Measurements from ENCODE around the gene VAC14.
"Not testable (repeated sequence)": the region's sequence is repeated elsewhere in the genome, so short reads cannot be mapped to it uniquely, and the experiment has no call there.

VAC14 gene

DNA sequence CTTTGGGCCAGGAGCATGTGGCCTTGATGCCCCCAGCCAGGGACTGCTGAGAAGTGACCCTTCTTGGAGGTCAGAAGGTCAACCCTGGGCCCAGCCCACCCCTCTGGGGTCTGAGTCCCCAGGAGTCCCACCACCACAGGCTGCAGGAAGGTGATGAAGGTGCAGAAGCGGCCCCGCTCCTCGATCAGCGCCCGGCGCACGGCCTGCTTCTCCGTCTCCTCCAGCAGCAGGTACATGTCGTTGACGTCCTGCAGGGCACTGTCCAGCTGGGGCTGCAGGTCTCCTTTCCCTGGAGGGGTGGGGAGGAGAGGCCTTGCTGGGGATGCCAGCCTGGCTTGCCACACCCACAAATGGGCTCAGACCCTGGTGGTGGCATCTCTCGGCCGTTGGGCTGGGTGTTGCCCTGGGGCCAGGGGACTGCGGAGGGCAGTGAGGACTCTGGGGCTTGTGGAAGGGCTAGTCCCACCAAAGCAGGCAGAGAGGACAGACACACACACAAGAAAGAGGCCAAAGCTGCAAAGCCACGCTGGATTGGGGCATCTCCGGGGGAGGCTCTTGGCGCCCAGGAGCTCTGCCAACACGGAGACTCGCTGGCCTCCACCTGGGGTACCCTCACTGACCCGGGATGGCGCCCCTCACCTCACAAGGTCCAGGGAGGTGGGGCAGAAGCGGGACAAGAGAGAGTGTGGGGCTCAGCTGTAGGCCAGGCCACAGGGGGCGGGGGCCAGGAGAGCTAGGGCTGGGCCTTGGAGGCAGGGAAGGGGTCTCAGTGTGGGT, 122.6 kb downstream of the VAC14 start:
- TF ChIP-seq TARDBP (IDR thresholded peaks at IDR 0.05) (no peak), FOXM1 (IDR thresholded peaks at IDR 0.05; ENCODE audit: borderline replicate concordance) (no peak), HDGF (IDR thresholded peaks at IDR 0.05; ENCODE audit: borderline replicate concordance) (no peak), ELF4 (IDR thresholded peaks at IDR 0.05) (no peak), CTBP1 (IDR thresholded peaks at IDR 0.05; ENCODE audit: borderline replicate concordance) (no peak), SUZ12 (IDR thresholded peaks at IDR 0.05) (no peak), SP1 (IDR thresholded peaks at IDR 0.05) (no peak), ZNF384 (IDR thresholded peaks at IDR 0.05) (no peak), ARNT (IDR thresholded peaks at IDR 0.05) (no peak), BHLHE40 (IDR thresholded peaks at IDR 0.05; ENCODE audit: borderline replicate concordance) (no peak), FOXA1 (IDR thresholded peaks at IDR 0.05) (no peak), L3MBTL2 (conservative IDR thresholded peaks at IDR 0.05) (no peak), LEF1 (IDR thresholded peaks at IDR 0.05; ENCODE audit: borderline replicate concordance) (no peak)
- TF ChIP-seq, protein P1, sequence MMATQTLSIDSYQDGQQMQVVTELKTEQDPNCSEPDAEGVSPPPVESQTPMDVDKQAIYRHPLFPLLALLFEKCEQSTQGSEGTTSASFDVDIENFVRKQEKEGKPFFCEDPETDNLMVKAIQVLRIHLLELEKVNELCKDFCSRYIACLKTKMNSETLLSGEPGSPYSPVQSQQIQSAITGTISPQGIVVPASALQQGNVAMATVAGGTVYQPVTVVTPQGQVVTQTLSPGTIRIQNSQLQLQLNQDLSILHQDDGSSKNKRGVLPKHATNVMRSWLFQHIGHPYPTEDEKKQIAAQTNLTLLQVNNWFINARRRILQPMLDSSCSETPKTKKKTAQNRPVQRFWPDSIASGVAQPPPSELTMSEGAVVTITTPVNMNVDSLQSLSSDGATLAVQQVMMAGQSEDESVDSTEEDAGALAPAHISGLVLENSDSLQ (IDR thresholded peaks at IDR 0.05): no peak
- ChIA-PET POLR2A (interaction anchor here (0.7 kb wide), 1 partner anchor 10 kb away, joined by 3 read pairs; no protein-coding TSS in a partner anchor), CTCF (no interaction called here)
- DNase-seq (ENCODE audit: extremely low spot score): no peak

DNA sequence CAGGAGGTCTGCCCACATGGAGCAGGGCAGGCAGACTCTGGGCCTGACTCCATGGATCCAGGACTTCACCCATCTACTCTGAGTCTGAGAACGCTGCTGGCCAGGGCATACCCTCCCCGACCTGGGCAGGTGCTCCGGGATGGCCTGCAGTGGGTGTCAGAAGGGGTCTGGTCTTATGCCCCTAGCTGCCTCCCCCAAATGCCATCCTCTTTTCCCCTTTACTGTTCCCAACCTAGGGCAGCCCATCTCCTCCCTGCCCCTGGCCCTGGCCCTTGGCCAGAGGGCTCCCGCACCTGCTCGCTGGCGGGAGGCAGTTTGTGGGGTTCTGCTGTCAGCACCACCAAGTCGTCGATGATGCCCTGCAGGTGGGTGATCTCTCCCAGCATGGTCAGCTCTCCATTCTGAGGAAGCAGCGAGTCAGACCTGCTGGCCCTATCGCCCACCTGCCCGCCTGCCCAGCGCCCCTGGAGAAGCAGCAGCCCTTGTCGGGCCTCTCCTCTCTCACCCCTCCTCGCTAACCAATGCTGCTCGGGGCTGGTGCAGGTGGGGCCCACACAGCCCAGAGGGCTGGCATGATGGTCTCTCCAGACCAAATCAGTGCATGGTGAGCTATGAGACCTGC, 123.3 kb downstream of the VAC14 start:
- CTCF ChIA-PET: no interaction called here
- no peak for DNase-seq (ENCODE audit: extremely low spot score)
- POLR2A ChIA-PET: no interaction called here
- TF ChIP-seq CTBP1 (IDR thresholded peaks at IDR 0.05; ENCODE audit: borderline replicate concordance): no peak

DNA sequence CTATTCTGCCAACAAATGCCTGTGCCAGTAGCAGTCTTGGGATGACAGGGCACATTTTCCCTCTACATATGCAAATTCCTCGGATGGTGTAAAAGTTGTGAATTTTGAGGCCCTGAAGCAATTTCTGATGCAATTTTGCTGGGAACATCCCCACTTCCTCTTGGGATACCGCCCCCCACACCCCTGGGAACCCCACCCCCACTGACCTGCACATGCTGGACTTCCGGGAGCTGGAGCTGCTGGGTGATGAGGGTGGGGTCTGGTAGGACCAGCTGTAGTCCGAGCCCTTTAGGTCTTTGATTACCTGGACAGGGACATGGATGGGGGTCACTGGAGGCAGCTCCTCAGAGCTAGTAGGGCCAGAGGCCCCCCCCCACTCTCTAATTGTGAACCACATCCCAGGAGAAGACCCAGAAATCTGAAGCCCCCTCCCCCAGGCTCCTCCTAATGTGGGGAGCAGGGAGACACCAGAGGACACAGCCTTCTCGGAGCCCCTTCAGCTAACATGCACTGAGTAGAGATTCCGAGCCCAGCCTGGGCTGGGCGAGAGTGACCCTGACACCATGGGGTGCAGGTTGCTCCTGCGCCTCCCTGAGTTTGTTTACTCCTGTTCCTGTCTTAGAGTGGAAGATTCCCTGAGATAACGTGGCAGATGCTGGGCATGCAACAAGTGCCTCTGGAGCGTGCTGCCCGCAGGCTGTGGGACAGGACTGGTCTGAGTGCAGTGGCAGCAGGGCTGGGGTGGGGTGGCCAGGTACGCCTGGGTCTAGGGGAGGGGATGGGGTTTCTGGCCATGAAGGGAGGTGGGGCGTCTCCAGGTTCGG, 124.1 kb downstream of the VAC14 start:
- TF ChIP-seq ELF4 (IDR thresholded peaks at IDR 0.05) (no peak), TARDBP (IDR thresholded peaks at IDR 0.05) (no peak), ARNT (IDR thresholded peaks at IDR 0.05) (no peak)
- no peak for DNase-seq (ENCODE audit: extremely low spot score)
- ChIA-PET POLR2A (no interaction called here), CTCF (no interaction called here)

DNA sequence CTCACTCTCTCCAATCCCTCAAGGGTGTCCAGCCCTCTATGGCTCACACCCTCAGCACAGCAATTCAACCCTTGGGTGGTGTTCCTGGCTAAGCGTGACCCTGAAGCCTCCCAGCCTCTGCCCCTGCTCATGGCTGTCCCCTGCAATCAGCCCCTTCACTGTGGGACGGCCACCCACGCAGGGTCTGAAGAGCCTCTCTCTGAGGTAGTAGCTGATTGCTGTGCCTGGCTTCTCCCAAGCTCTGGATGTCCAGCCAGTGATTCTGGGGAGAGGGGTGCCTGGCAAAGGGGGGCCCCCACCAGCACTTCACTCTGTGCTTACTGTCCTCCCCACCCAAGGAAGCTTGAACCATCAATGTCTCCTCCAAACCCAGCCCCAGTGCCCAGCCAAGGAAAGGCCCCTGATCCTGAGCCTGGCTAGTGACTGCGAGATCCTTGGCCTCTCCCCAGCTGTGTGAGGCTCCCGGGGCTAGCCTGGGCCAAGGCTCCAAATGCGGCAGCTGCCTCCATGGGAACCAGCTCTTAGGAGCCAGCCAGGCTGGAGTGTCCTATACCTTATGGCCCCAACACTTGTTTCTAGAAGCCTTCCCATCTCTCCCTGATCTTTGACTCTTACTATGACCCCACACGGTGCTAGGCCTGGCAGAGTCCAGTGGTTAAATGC, 125.0 kb downstream of the VAC14 start:
- TF ChIP-seq LEF1 (IDR thresholded peaks at IDR 0.05; ENCODE audit: borderline replicate concordance): no peak
- no peak for TF ChIP-seq ARNT (IDR thresholded peaks at IDR 0.05)
- TF ChIP-seq FOXM1 (IDR thresholded peaks at IDR 0.05; ENCODE audit: borderline replicate concordance): no peak
- no peak for TF ChIP-seq ZNF384 (IDR thresholded peaks at IDR 0.05)
- no peak for TF ChIP-seq ELF4 (IDR thresholded peaks at IDR 0.05)
- no peak for TF ChIP-seq SUZ12 (IDR thresholded peaks at IDR 0.05)
- TF ChIP-seq BHLHE40 (IDR thresholded peaks at IDR 0.05; ENCODE audit: borderline replicate concordance): no peak
- TF ChIP-seq, protein P1 (IDR thresholded peaks at IDR 0.05): no peak
- TF ChIP-seq CTBP1 (IDR thresholded peaks at IDR 0.05; ENCODE audit: borderline replicate concordance): no peak
- TF ChIP-seq HDGF (IDR thresholded peaks at IDR 0.05; ENCODE audit: borderline replicate concordance): no peak
- DNase-seq (ENCODE audit: extremely low spot score): no peak
- POLR2A ChIA-PET: no interaction called here
- CTCF ChIA-PET: no interaction called here

DNA sequence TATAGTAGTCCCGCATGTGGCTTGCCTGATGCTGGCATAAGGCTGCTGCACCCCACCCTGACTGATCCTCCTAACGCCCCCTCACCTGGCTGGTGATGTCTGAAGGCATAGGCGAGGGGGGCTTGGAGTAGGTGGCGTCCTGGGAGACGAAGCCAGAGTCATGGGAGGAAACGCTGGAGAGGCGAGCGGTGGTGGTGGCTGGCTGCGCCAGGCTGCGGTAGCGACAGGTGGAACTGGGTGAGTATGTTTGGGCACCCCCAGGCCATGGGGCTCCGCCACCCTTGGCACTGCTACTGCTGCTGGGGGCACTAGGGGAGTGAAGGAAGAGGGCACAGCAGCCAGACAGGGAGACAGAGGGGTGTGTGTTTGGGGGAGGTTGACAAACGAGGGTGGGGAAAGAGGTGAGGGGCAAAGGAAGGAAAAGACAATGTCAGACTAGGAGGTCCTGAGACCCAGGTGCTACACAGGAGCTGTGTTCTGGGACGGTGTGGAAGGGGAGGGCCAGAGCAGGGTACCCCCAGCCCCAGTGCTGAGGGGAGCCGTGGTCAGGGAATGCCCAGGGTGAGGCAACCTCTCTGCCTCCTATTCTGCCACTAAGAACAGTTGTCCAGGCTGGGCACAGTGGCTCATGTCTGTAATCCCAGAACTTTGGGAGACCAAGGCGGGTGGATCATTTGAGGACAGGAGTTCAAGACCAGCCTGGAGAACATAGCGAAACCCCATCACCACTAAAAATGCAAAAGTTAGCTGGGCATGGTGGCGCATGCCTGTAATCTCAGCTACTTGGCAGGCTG, 126.5 kb downstream of the VAC14 start:
- TF ChIP-seq BHLHE40 (IDR thresholded peaks at IDR 0.05; ENCODE audit: borderline replicate concordance) (no peak), NFRKB (IDR thresholded peaks at IDR 0.05) (no peak), LEF1 (IDR thresholded peaks at IDR 0.05; ENCODE audit: borderline replicate concordance) (no peak), FOXA1 (IDR thresholded peaks at IDR 0.05) (no peak), SUZ12 (IDR thresholded peaks at IDR 0.05) (no peak), CTBP1 (IDR thresholded peaks at IDR 0.05; ENCODE audit: borderline replicate concordance) (no peak), SP1 (IDR thresholded peaks at IDR 0.05) (no peak), FOXK2 (IDR thresholded peaks at IDR 0.05) (no peak), L3MBTL2 (conservative IDR thresholded peaks at IDR 0.05) (no peak), FOXM1 (IDR thresholded peaks at IDR 0.05; ENCODE audit: borderline replicate concordance) (no peak), ARNT (IDR thresholded peaks at IDR 0.05) (no peak), ELF4 (IDR thresholded peaks at IDR 0.05) (no peak), TARDBP (IDR thresholded peaks at IDR 0.05) (no peak), HDGF (IDR thresholded peaks at IDR 0.05; ENCODE audit: borderline replicate concordance) (no peak), ZNF384 (IDR thresholded peaks at IDR 0.05) (no peak)
- TF ChIP-seq, protein P1 (IDR thresholded peaks at IDR 0.05): no peak
- POLR2A ChIA-PET: no interaction called here
- DNase-seq (ENCODE audit: extremely low spot score): no peak
- CTCF ChIA-PET: interaction anchor here (1.4 kb wide), 1 partner anchor 97 kb away, joined by 6 read pairs; no protein-coding TSS in a partner anchor

DNA sequence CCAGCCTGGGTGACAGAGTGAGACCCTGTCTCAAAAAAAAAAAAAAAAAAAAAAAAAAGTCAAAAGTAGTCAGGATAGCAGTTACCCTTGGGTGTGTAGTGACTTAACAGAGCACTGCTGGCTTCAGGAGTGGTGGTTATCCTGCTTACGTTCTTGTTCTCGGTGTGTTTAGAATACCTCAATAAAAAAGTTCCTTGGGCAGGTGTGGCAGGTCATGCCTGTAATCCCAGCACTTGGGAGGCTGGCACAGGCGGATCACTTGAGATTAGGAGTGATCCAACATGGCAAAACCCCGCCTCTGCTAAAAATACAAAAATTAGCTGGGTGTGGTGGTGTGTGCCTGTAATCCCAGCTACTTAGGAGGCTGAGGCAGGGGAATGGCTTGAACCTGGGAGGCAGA, 130.0 kb downstream of the VAC14 start:
- DNase-seq (ENCODE audit: extremely low spot score); CTCF ChIA-PET; POLR2A ChIA-PET: not testable (repeated sequence)
